Measurements from ENCODE around the gene PFAS. TPM values are rescaled to one million over a fixed set of nuclear protein-coding genes. Genes with fewer than 3 reads are reported as not detected.

PFAS gene
- total RNA-seq, 1 experiment from 2014 or later, result 44.1 TPM

- H3K4me3 Mint-ChIP-seq (ENCODE audit: unreplicated experiment), result no peak overlapping the region
- DNase-seq, result no peak
- H3K36me3 Mint-ChIP-seq (ENCODE audit: insufficient read depth, unreplicated experiment), result peaks cover 6% of the 10 kb centered on the region
- no TSS peak for BruUV-seq (replicated peaks)
- H3K27me3 Mint-ChIP-seq (ENCODE audit: insufficient read depth, unreplicated experiment), result no peaks in the 10 kb centered on the region
- H3K9me3 Mint-ChIP-seq (ENCODE audit: unreplicated experiment), result no peaks in the 10 kb centered on the region
- no peak for TF ChIP-seq CTCF (IDR thresholded peaks at IDR 0.05; ENCODE audit: insufficient read depth in 1 of 2, low read depth in 1 of 2, low read length in 1 of 2, severe bottlenecking in 1 of 2, unreplicated experiment in 1 of 2)
- Histone ChIP-seq H3K4me3 (ENCODE audit: low read depth, low read length) (no peak overlapping the region), H3K4me1 (no peaks in the 10 kb centered on the region), H3K9me3 (no peaks in the 10 kb centered on the region), H3K27me3 (replicated peaks; ENCODE audit: control insufficient read depth, insufficient read depth, low read length) (no peaks in the 10 kb centered on the region), H3K36me3 (ENCODE audit: control insufficient read depth, insufficient read depth, low read length) (no peaks in the 10 kb centered on the region)
- ChIA-PET CTCF (no interaction called here), POLR2A (no interaction called here)
- intact Hi-C loops (cut with micrococcal nuclease; ENCODE audit: unreplicated experiment), result no loop called here
- H3K27ac Mint-ChIP-seq (ENCODE audit: unreplicated experiment), result no peak overlapping the region
- H3K4me1 Mint-ChIP-seq (ENCODE audit: low read depth, unreplicated experiment), result no peaks in the 10 kb centered on the region
These were observed 33.3 kb downstream of the PFAS start for GRCh38 chr17:8282345-8282744.

- ChIA-PET POLR2A (interaction anchor here (0.6 kb wide), 1 partner anchor 12 kb away, joined by 3 read pairs; the partner anchor contains the start of gene SLC25A35), CTCF (interaction anchor here (0.7 kb wide), 1 partner anchor 367 kb away, joined by 3 read pairs; the partner anchor contains the start of gene RNF227)
- DNase-seq, result no peak
- TF ChIP-seq CTCF (IDR thresholded peaks at IDR 0.05; ENCODE audit: insufficient read depth in 1 of 2, low read depth in 1 of 2, low read length in 1 of 2, severe bottlenecking in 1 of 2, unreplicated experiment in 1 of 2), result no peak
- Histone ChIP-seq H3K9me3 (no peaks in the 10 kb centered on the region), H3K36me3 (ENCODE audit: control insufficient read depth, insufficient read depth, low read length) (no peaks in the 10 kb centered on the region), H3K4me1 (0 out of 2 replicates have a peak, but pooled peaks cover 4% of the 10 kb centered on the region), H3K4me3 (ENCODE audit: low read depth, low read length) (no peak overlapping the region), H3K27me3 (replicated peaks; ENCODE audit: control insufficient read depth, insufficient read depth, low read length) (no peaks in the 10 kb centered on the region)
- no peak overlapping the region for H3K4me3 Mint-ChIP-seq (ENCODE audit: unreplicated experiment)
- no TSS peak for BruUV-seq (replicated peaks)
- H3K36me3 Mint-ChIP-seq (ENCODE audit: insufficient read depth, unreplicated experiment), result peaks cover 6% of the 10 kb centered on the region
- intact Hi-C loops (cut with micrococcal nuclease; ENCODE audit: unreplicated experiment), result no loop called here
- no peaks in the 10 kb centered on the region for H3K27me3 Mint-ChIP-seq (ENCODE audit: insufficient read depth, unreplicated experiment)
- H3K27ac Mint-ChIP-seq (ENCODE audit: unreplicated experiment), result no peak overlapping the region
- no peaks in the 10 kb centered on the region for H3K9me3 Mint-ChIP-seq (ENCODE audit: unreplicated experiment)
- H3K4me1 Mint-ChIP-seq (ENCODE audit: low read depth, unreplicated experiment), result no peaks in the 10 kb centered on the region
These were observed 34.3 kb downstream of the PFAS start for GRCh38 chr17:8283356-8283755.

GRCh38 chr17:8284126-8284525 is 35.0 kb downstream of the PFAS start:
- Mint-ChIP-seq H3K27ac (ENCODE audit: unreplicated experiment) (no peak overlapping the region), H3K4me3 (ENCODE audit: unreplicated experiment) (no peak overlapping the region), H3K36me3 (ENCODE audit: insufficient read depth, unreplicated experiment) (peaks cover 6% of the 10 kb centered on the region), H3K27me3 (ENCODE audit: insufficient read depth, unreplicated experiment) (no peaks in the 10 kb centered on the region), H3K4me1 (ENCODE audit: low read depth, unreplicated experiment) (no peaks in the 10 kb centered on the region), H3K9me3 (ENCODE audit: unreplicated experiment) (no peaks in the 10 kb centered on the region)
- Histone ChIP-seq H3K4me1 (0 out of 2 replicates have a peak, but pooled peaks cover 4% of the 10 kb centered on the region), H3K9me3 (no peaks in the 10 kb centered on the region), H3K4me3 (ENCODE audit: low read depth, low read length) (no peak overlapping the region), H3K36me3 (ENCODE audit: control insufficient read depth, insufficient read depth, low read length) (no peaks in the 10 kb centered on the region), H3K27me3 (replicated peaks; ENCODE audit: control insufficient read depth, insufficient read depth, low read length) (no peaks in the 10 kb centered on the region)
- TF ChIP-seq CTCF (IDR thresholded peaks at IDR 0.05; ENCODE audit: insufficient read depth in 1 of 2, low read depth in 1 of 2, low read length in 1 of 2, severe bottlenecking in 1 of 2, unreplicated experiment in 1 of 2), result no peak
- CTCF ChIA-PET, result no interaction called here
- DNase-seq, result no peak
- no TSS peak for BruUV-seq (replicated peaks)
- POLR2A ChIA-PET, result interaction anchor here (0.6 kb wide), 1 partner anchor 11 kb away, joined by 3 read pairs; the partner anchor contains the start of gene SLC25A35
- intact Hi-C loops (cut with micrococcal nuclease; ENCODE audit: unreplicated experiment), result no loop called here

Measured in Caco-2 (cell line).